HFFc6 (cell line): ENCODE results near the gene RDX. TPM values are rescaled to one million over a fixed set of nuclear protein-coding genes. Genes with fewer than 3 reads are reported as not detected.

Experiments used
- DNase-seq: peaks from one replicate; pipeline ENCODE4 v3.0.0-alpha.2; 2018
- H3K27ac Mint-ChIP-seq: 2 replicates; pipeline ENCODE4 v1.8.0; 2020; ENCODE audit warnings: mild to moderate bottlenecking, mixed read lengths
- H3K27me3 Mint-ChIP-seq: 2 replicates; pipeline ENCODE4 v1.8.0; 2021; ENCODE audit warnings: mild to moderate bottlenecking, moderate library complexity, mixed read lengths; ENCODE audit not compliant: insufficient read depth
- H3K36me3 Mint-ChIP-seq: 2 replicates; pipeline ENCODE4 v1.8.0; 2021; ENCODE audit warnings: low read depth, mixed read lengths
- H3K4me1 Mint-ChIP-seq: 2 replicates; pipeline ENCODE4 v1.8.0; 2020; ENCODE audit warnings: low read depth, mixed read lengths
- H3K4me3 Mint-ChIP-seq: 2 replicates; pipeline ENCODE4 v1.8.0; 2020; ENCODE audit warnings: mild to moderate bottlenecking, moderate library complexity, mixed read lengths
- H3K9me3 Mint-ChIP-seq: 2 replicates; pipeline ENCODE4 v1.8.0; 2020; ENCODE audit warnings: mild to moderate bottlenecking, mixed read lengths
- total RNA-seq, 6 experiments: library from RNA; stranded (reverse); fragmentation: NEBNext Ultra II Directional; extraction: Animal tissue kit (Norgen Biotek cat#: 25700); gene quantifications; 2 replicates in 1 of 6; 3 replicates in 5 of 6; pipeline ENCODE4 v1.2.3, GENCODE V29; 2021
- TF ChIP-seq, protein P1 (sequence below): fragments of 200-600 bp; sonication (generic); IDR thresholded peaks from 2 replicates; pipeline ENCODE4 v1.5.0; 2021; ENCODE audit warnings: antibody characterized with exemption, mild to moderate bottlenecking

The RDX gene
- total RNA-seq, 6 experiments from 2014 or later: 105 to 131 (median 112) TPM

- Mint-ChIP-seq H3K36me3 (no peaks in the 10 kb centered on the region), H3K9me3 (no peaks in the 10 kb centered on the region), H3K27ac (no peak overlapping the region), H3K4me1 (peaks cover 7% of the 10 kb centered on the region; the same call in 1 of the 2 replicates), H3K4me3 (no peak overlapping the region), H3K27me3 (peaks cover 5% of the 10 kb centered on the region)
- TF ChIP-seq, protein P1, sequence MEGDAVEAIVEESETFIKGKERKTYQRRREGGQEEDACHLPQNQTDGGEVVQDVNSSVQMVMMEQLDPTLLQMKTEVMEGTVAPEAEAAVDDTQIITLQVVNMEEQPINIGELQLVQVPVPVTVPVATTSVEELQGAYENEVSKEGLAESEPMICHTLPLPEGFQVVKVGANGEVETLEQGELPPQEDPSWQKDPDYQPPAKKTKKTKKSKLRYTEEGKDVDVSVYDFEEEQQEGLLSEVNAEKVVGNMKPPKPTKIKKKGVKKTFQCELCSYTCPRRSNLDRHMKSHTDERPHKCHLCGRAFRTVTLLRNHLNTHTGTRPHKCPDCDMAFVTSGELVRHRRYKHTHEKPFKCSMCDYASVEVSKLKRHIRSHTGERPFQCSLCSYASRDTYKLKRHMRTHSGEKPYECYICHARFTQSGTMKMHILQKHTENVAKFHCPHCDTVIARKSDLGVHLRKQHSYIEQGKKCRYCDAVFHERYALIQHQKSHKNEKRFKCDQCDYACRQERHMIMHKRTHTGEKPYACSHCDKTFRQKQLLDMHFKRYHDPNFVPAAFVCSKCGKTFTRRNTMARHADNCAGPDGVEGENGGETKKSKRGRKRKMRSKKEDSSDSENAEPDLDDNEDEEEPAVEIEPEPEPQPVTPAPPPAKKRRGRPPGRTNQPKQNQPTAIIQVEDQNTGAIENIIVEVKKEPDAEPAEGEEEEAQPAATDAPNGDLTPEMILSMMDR: no peak
- no peak for DNase-seq
These were observed 41.3 kb upstream of the RDX start for GRCh38 chr11:110337570-110338193.

GRCh38 chr11:110336054-110336453 is 39.6 kb upstream of the RDX start:
- no peaks in the 10 kb centered on the region for H3K36me3 Mint-ChIP-seq
- no peak for DNase-seq
- peaks cover 3% of the 10 kb centered on the region; the same call in 1 of the 2 replicates for H3K9me3 Mint-ChIP-seq
- H3K4me1 Mint-ChIP-seq: peaks cover 7% of the 10 kb centered on the region; the same call in 1 of the 2 replicates
- TF ChIP-seq, protein P1: no peak
- H3K27me3 Mint-ChIP-seq: peaks cover 5% of the 10 kb centered on the region
- H3K4me3 Mint-ChIP-seq: no peak overlapping the region
- H3K27ac Mint-ChIP-seq: no peak overlapping the region

DNA sequence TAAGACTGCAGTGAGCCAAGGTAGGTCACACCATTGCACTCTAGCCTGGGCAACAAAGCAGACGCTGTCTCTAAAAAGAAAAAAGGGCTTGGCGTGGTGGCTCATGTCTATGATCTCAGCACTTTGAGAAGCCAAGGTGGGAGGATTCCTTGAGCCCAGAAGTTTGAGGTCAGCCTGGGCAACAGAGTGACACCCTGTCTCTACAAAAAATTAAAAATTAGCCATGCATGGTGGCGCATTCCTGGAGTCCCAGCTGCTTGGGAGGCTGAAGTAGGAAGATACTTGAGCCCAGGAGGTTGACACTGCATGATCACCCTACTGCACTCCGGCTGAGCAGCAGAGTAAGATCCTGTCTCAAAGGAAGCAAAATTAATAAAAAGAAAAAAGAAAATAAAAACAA is 38.9 kb upstream of the RDX start:
- no peak for DNase-seq
- Mint-ChIP-seq H3K4me1 (peaks cover 7% of the 10 kb centered on the region; the same call in 1 of the 2 replicates), H3K9me3 (peaks cover 3% of the 10 kb centered on the region; the same call in 1 of the 2 replicates), H3K27me3 (peaks cover 9% of the 10 kb centered on the region), H3K4me3 (no peak overlapping the region), H3K27ac (no peak overlapping the region), H3K36me3 (no peaks in the 10 kb centered on the region)
- TF ChIP-seq, protein P1: no peak

DNA sequence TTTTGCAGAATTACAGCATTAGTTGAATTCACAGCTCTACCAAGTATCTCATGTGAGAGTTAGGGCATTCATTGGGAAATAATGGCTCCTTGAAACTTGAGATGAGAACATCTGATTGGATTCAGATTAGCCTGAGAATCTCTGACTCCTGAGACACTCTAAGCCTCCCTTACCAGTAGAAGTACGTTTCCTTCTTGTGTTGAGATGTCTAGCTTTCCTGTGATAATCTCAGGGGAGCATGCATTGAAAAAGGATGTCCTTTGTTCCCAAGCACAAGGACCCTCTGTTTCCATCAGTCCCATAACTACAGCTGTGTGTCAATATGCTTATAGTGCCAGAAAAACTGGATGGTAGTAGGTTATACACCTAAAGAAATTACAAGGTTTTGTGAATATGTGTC is 35.2 kb upstream of the RDX start:
- no peaks in the 10 kb centered on the region for H3K36me3 Mint-ChIP-seq
- H3K27me3 Mint-ChIP-seq: peaks cover 11% of the 10 kb centered on the region
- H3K4me3 Mint-ChIP-seq: no peak overlapping the region

GRCh38 chr11:110329445-110329844 is 33.0 kb upstream of the RDX start:
- TF ChIP-seq, protein P1: no peak
- Mint-ChIP-seq H3K4me3 (no peak overlapping the region), H3K27me3 (peaks cover 11% of the 10 kb centered on the region), H3K4me1 (0 out of 2 replicates have a peak, but pooled peaks cover 6% of the 10 kb centered on the region), H3K27ac (no peak overlapping the region), H3K36me3 (no peaks in the 10 kb centered on the region), H3K9me3 (peaks cover 3% of the 10 kb centered on the region; the same call in 1 of the 2 replicates)
- no peak for DNase-seq

More for the DNA sequence above, 35.2 kb upstream of the RDX start:
- peaks cover 3% of the 10 kb centered on the region; the same call in 1 of the 2 replicates for H3K9me3 Mint-ChIP-seq
- TF ChIP-seq, protein P1: no peak
- no peak for DNase-seq
- H3K27ac Mint-ChIP-seq: no peak overlapping the region
- 0 out of 2 replicates have a peak, but pooled peaks cover 6% of the 10 kb centered on the region for H3K4me1 Mint-ChIP-seq
